Non-pigmented ciliary epithelial cell (primary cell): ENCODE results near the gene SMYD1.

Experiments
- DNase-seq: peaks from one replicate; pipeline ENCODE4 v3.0.0-alpha.2; 2010; ENCODE audit warnings: low read depth

SMYD1 gene

DNA sequence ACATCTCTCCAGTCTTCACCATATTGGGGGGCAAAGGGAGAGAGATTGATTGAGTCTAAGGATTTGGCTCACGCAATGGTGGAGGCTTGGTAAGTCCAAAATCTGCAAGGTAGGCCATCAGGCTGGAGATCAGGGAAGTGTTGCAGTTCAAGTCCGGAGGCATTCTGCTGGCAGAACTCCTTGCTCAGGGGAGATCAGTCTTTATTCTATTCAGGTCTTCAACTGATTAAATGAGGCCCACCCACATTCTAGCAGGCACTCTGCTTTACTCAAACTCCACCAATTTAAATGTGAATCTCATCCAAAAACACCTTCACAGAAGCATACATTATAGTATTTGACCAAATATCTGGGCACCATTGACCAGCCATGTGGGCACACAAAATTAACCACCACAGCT, 21.4 kb downstream of the SMYD1 start:
- DNase-seq: no peak

- no peak for DNase-seq
These were observed 23.0 kb downstream of the SMYD1 start for GRCh38 chr2:88090446-88091283.

DNA sequence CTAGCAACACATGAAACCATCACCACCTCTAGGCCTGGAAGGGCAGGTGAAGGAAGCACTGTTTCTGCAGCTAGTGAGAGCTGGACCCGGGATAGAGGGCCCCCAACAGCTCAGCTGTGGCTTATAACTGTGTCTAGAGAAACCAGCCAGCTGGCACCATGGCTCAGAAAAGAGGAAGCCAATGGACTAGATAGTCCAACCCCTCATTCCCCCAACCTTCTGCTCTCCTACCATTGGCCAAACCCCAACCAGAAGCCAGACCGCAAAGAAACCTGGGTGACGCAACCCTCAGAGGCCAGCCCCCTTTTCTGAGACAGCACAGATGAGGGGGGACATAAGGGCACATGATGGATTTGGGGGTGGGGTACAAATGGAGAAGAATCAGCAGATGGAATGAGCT, 24.3 kb downstream of the SMYD1 start:
- DNase-seq: no peak

- DNase-seq: no peak
These were observed 25.1 kb downstream of the SMYD1 start for GRCh38 chr2:88092773-88093172.

DNA sequence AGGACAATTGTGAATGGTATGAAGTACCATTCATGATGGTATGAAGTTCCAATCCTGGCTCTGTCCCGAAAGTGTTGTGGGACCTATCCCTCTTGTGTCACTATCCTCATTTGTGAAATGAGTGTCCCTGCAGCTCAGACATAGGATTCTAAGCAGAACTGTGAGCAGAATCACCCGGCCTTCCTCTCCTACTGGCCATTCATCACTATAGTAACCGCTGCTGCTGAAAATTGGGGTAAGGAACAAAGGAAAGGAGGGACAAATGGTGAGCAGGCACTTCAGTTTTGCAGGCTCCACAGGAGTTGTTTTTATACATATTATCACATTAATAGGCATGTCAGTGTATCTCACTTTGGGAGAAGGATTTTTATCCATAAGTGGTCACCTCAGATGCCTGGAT, 27.4 kb downstream of the SMYD1 start:
- DNase-seq: no peak

DNA sequence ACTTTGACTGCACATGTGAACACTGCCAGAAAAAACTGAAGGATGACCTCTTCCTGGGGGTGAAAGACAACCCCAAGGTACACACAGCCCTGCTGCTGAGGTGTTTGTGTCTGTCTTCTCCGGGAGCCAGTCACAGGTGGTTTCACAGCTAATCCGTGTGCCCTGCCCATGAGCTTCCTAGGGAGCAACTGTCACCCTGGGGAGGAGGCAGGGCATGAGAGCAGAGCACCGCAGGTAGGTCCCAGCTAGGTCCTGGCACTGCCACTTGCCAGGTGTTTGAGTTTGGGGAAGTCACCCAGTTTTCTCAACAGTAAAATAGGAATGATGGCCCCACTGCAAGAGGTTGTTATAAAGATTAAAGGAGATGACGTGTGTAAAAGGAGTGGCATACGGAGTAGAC, 29.1 kb downstream of the SMYD1 start:
- no peak for DNase-seq

GRCh38 chr2:88097192-88097591, 29.6 kb downstream of the SMYD1 start:
- DNase-seq: no peak

GRCh38 chr2:88097891-88098557, 30.4 kb downstream of the SMYD1 start:
- no peak for DNase-seq

DNA sequence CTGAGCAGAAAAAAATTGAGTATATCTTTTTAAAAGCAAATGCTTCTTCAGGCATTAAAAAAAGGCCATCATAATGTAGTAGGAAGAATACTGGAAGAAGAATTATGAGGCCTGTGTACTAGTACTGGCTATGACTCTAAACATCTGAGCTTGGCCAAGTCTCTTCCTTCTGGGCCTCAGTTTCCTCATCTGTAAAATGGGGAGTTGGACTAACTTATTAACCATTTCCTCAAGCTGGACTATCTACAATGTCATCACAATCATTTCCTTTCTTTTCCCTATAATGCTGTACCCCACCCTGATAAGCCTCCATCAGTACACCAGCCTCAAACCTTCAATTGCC, 30.9 kb downstream of the SMYD1 start:
- no peak for DNase-seq

- DNase-seq: no peak
These were observed 32.3 kb downstream of the SMYD1 start for GRCh38 chr2:88099798-88100488.

GRCh38 chr2:88100489-88100858, 32.8 kb downstream of the SMYD1 start:
- DNase-seq: no peak

DNA sequence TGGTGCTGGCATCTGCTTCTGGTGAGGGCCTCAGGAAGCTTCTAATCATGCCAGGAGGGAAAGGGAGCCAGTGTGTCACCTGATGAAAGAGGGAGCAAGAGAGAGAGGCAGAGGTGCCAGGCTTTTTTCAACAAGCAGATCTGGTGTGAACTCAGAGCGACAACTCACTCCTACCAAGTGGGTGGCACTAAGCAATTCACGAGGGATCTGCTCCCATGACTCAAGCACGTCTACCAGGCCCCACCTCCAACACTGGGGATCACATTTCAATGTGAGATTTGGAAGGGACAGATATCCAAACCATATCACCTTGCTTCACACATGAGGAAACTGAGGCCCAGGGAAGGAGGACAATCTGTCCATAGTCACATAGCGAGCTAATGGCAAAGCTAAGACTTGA, 41.2 kb downstream of the SMYD1 start:
- no peak for DNase-seq

DNA sequence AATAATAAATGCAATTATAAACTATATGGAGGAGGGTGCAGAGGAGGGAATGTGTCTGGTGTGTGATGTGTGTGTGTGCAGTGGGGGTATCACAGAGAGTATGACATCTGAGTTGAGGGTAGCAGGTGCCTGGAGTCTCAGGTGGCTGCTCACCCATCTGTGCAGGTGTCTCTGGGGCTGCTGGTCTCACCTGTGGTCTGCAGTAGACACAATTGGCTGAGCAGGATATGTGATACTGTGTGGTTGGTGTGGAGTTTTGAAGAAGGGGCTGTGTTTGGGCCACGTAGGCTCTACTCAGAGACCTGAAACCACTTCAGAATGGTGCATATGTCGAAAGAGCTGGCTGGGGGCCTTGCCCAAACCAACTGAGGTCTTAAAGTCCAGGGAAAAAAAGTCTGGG, 43.2 kb downstream of the SMYD1 start:
- DNase-seq: no peak

DNA sequence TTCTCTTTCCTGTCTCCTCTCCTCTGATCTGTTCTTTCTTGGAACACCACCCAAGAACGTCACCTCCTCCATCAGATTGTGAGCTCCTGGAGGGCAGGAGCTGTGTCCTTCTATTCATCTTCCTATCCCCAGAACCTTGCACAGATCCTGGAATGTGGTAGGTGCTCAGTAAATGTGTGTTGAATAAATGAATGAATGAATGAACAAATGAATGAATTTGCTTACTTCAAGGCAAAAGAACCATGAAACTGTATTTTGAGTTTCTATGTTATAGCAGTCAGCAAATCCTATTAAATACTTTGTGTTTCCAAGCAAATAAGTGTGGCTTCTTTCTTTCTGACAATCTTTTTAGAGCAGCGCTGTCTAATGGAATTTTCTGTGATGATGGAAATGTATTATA, 45.4 kb downstream of the SMYD1 start:
- no peak for DNase-seq

DNA sequence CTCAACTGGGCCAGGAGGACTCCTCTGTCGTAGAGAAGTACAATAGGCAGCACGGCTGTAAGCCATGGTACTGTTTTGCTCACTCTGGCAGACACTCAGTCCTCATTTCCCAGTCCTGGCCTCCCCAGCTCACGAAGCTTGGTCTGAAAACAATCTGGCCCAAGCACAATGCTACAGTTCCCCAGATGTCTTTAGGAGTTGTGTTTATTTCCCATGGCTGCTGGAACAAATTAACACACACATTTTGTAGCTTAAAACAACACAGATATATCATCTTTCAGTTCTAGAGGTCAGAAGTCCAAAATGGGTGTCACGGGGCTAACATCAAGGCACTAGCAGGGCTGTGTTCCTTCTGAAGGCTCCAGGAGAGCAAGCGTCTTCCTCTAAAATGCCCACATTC, 47.3 kb downstream of the SMYD1 start:
- DNase-seq: no peak

DNA sequence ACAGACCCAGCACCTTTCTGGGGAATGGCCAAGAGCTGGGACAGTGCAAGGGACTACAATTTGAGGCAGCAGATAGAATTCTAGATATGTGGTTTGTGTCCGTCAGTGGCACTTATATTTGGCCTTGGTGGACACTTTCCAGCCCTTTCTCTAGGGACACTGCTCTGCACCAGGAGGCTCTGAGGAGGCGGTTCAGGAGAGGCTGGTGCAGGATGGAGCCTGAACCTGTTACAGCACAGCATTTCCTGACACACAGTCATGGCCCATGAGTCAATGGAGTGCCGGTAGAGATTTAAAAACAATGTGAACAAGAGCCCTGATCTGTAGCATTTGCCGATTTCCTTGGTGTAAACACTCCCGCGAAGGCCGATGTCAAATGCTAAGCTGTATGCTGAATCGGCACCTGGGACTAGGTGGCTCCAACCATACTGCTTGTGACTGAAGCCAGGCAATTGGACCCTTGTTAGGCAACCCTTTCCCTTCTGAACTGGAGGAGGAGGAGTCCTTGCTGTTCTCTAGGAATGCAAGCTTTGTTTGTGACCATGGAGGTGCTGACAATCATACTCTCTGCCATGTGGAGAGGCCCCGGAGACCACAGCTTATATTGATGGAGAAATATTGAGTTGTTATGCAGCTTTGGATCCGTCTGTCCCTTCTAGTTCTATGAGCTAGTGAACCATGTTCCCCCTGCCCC, 48.3 kb downstream of the SMYD1 start:
- no peak for DNase-seq

- DNase-seq: no peak
These were observed 49.2 kb downstream of the SMYD1 start for GRCh38 chr2:88116669-88117432.

GRCh38 chr2:88117973-88118372, 50.3 kb downstream of the SMYD1 start:
- DNase-seq: no peak

- DNase-seq: no peak
These were observed 54.1 kb downstream of the SMYD1 start for GRCh38 chr2:88121678-88122077.

GRCh38 chr2:88122141-88122884, 54.7 kb downstream of the SMYD1 start:
- DNase-seq: no peak
